HEK293 (cell line): ENCODE data around the gene TMEM51.

Source experiments
- CTCF ChIA-PET: fragments of 350-600 bp; formaldehyde crosslinking; extraction: SDS; loops from one replicate; lab custom pipeline; 2021; ENCODE audit warnings: antibody characterized with exemption; lab: Yijun Ruan, JAX
- POLR2A ChIA-PET: fragments of 300-600 bp; formaldehyde crosslinking; extraction: SDS; loops from one replicate; lab custom pipeline; 2020; ENCODE audit warnings: antibody characterized with exemption, inconsistent platforms; lab: Yijun Ruan, JAX
- H3K27ac ChIP-seq: fragments of 200-500 bp; sonication (Bioruptor generic); 2 replicates; pipeline ENCODE4 v1.5.1; 2014; ENCODE audit warnings: low read depth, low read length, control low read depth, inconsistent platforms; ENCODE audit errors: extremely low read depth
- H3K36me3 ChIP-seq, 2 experiments: fragments of 200-500 bp in 1 of 2; sonication (Bioruptor generic) in 1 of 2; 1 replicate in 1 of 2; 2 replicates in 1 of 2; pipeline ENCODE4 v1.5.1; 2014 to 2017; ENCODE audit warnings: inconsistent platforms in 2 of 2, low read length in 2 of 2; ENCODE audit not compliant: control insufficient read depth in 2 of 2, insufficient read depth in 1 of 2
- H3K4me1 ChIP-seq: fragments of 200-500 bp; sonication (Bioruptor generic); 2 replicates; pipeline ENCODE4 v1.5.1; 2014; ENCODE audit warnings: mild to moderate bottlenecking, low read length, inconsistent platforms; ENCODE audit not compliant: control insufficient read depth, insufficient read depth
- H3K4me3 ChIP-seq: 2 replicates; pipeline ENCODE4 v1.5.1; 2011; ENCODE audit warnings: low read depth, mild to moderate bottlenecking, control low read depth, low read length, moderate library complexity
- H3K9me3 ChIP-seq: fragments of 200-500 bp; sonication (Bioruptor generic); 2 replicates; pipeline ENCODE4 v1.5.1; 2014; ENCODE audit warnings: low read depth, low read length, inconsistent platforms; ENCODE audit not compliant: control insufficient read depth, insufficient read depth
- CTCF ChIP-seq: fragments of 450-650 bp; formaldehyde crosslinking; IDR thresholded peaks from 2 replicates; pipeline ENCODE4 v1.5.1; 2016; ENCODE audit warnings: missing biosample characterization, missing genetic modification characterization
- GLI2 ChIP-seq: fragments of 450-650 bp; formaldehyde crosslinking; IDR thresholded peaks from 2 replicates; pipeline ENCODE4; 2017; ENCODE audit warnings: missing biosample characterization, missing genetic modification characterization, low read depth, borderline replicate concordance
- INSM2 ChIP-seq: fragments of 450-650 bp; formaldehyde crosslinking; IDR thresholded peaks from 2 replicates; pipeline ENCODE4 v1.5.1; 2016; ENCODE audit warnings: missing biosample characterization, missing genetic modification characterization
- SCRT2 ChIP-seq: fragments of 450-650 bp; formaldehyde crosslinking; IDR thresholded peaks from 2 replicates; pipeline ENCODE4 v1.5.1; 2016; ENCODE audit warnings: missing biosample characterization, missing genetic modification characterization
- ZNF169 ChIP-seq: fragments of 450-650 bp; formaldehyde crosslinking; IDR thresholded peaks from 2 replicates; pipeline ENCODE4 v1.5.1; 2016; ENCODE audit warnings: missing biosample characterization, missing genetic modification characterization
- ZNF26 ChIP-seq: fragments of 450-650 bp; formaldehyde crosslinking; IDR thresholded peaks from 2 replicates; pipeline ENCODE4 v1.5.1; 2016; ENCODE audit warnings: missing biosample characterization, missing genetic modification characterization
- ZNF350 ChIP-seq: fragments of 450-650 bp; formaldehyde crosslinking; IDR thresholded peaks from 2 replicates; pipeline ENCODE4 v1.5.0; 2017; ENCODE audit warnings: missing biosample characterization, mild to moderate bottlenecking, missing genetic modification characterization
- ZNF354C ChIP-seq: fragments of 450-650 bp; formaldehyde crosslinking; IDR thresholded peaks from 2 replicates; pipeline ENCODE4 v1.5.1; 2016; ENCODE audit warnings: missing biosample characterization, missing genetic modification characterization, low read depth, borderline replicate concordance
- ZNF391 ChIP-seq: fragments of 450-650 bp; formaldehyde crosslinking; IDR thresholded peaks from 2 replicates; pipeline ENCODE4 v1.5.1; 2016; ENCODE audit warnings: low read depth, missing biosample characterization, missing genetic modification characterization, borderline replicate concordance
- ZNF423 ChIP-seq: fragments of 450-650 bp; formaldehyde crosslinking; IDR thresholded peaks from 2 replicates; pipeline ENCODE4 v1.5.1; 2016; ENCODE audit warnings: missing biosample characterization, missing genetic modification characterization
- ZNF549 ChIP-seq: fragments of 450-650 bp; IDR thresholded peaks from 2 replicates; pipeline ENCODE4 v1.5.1; 2018; ENCODE audit warnings: missing biosample characterization, missing genetic modification characterization, mild to moderate bottlenecking, inconsistent platforms, moderate library complexity
- ZNF664 ChIP-seq: fragments of 450-650 bp; formaldehyde crosslinking; IDR thresholded peaks from 2 replicates; pipeline ENCODE4 v1.5.1; 2016; ENCODE audit warnings: missing biosample characterization, missing genetic modification characterization
- ZNF76 ChIP-seq: fragments of 450-650 bp; formaldehyde crosslinking; IDR thresholded peaks from 2 replicates; pipeline ENCODE4; 2016; ENCODE audit warnings: low read depth, missing biosample characterization, missing genetic modification characterization, borderline replicate concordance
- ZNF777 ChIP-seq: fragments of 450-650 bp; formaldehyde crosslinking; IDR thresholded peaks from 2 replicates; pipeline ENCODE4 v1.5.1; 2017; ENCODE audit warnings: missing biosample characterization, missing genetic modification characterization, borderline replicate concordance

Gene TMEM51

GRCh38 chr1:15168479-15168878 lies 14.9 kb downstream of the TMEM51 start (continued):
- TF ChIP-seq ZNF26 (tag by site-specific recombination): no peak
- TF ChIP-seq, all 188 proteins: peak for 0

GRCh38 chr1:15170071-15170470 lies 16.5 kb downstream of the TMEM51 start:
- H3K27ac ChIP-seq: no peak overlapping the region
- H3K36me3 ChIP-seq: no peaks in the 10 kb centered on the region
- 0 out of 2 replicates have a peak, but pooled peaks cover 2% of the 10 kb centered on the region for H3K4me1 ChIP-seq
- TF ChIP-seq ZNF423 (no peak), ZNF391 (tag by site-specific recombination) (no peak), ZNF777 (tag by site-specific recombination) (no peak), GLI2 (tag by site-specific recombination) (no peak), ZNF549 (tag by site-specific recombination) (no peak), ZNF169 (tag by site-specific recombination) (no peak), CTCF (no peak), ZNF354C (no peak), ZNF664 (no peak), ZNF350 (no peak)
- no peak overlapping the region for H3K4me3 ChIP-seq
- ChIA-PET POLR2A (no interaction called here), CTCF (interaction anchor here (0.9 kb wide), 1 partner anchor 103 kb away, joined by 3 read pairs; no protein-coding TSS in a partner anchor)
- no peaks in the 10 kb centered on the region for H3K9me3 ChIP-seq

- no peak overlapping the region for H3K27ac ChIP-seq
- H3K4me1 ChIP-seq: 0 out of 2 replicates have a peak, but pooled peaks cover 2% of the 10 kb centered on the region
- no peaks in the 10 kb centered on the region for H3K9me3 ChIP-seq
- TF ChIP-seq INSM2 (tag by site-specific recombination): no peak
- peak; percentile 43 for TF ChIP-seq SCRT2 (tag by site-specific recombination)
- TF ChIP-seq ZNF76 (tag by site-specific recombination): 0 out of 2 replicates have a peak, but pooled peaks have one; percentile 28
- TF ChIP-seq, all 188 proteins: peak for 2
- Histone ChIP-seq H3K36me3 (no peaks in the 10 kb centered on the region), H3K4me3 (no peak overlapping the region)
- CTCF ChIA-PET: interaction anchor here (0.5 kb wide), 1 partner anchor 333 kb away, joined by 3 read pairs; no protein-coding TSS in a partner anchor
- POLR2A ChIA-PET: no interaction called here
Observed at GRCh38 chr1:15171271-15171908, 17.8 kb downstream of the TMEM51 start.
